SHP77 treated with DMSO at 0.1 percent for 48 hours (cell line): ENCODE data around the gene TRIM34.
"Not testable (repeated sequence)": the region's sequence is repeated elsewhere in the genome, so short reads cannot be mapped to it uniquely, and the experiment has no call there.

ENCODE experiments used
- DNase-seq: peaks from one replicate; lab custom pipeline; 2025; lab: John Stamatoyannopoulos, UW

TRIM34 gene

DNA sequence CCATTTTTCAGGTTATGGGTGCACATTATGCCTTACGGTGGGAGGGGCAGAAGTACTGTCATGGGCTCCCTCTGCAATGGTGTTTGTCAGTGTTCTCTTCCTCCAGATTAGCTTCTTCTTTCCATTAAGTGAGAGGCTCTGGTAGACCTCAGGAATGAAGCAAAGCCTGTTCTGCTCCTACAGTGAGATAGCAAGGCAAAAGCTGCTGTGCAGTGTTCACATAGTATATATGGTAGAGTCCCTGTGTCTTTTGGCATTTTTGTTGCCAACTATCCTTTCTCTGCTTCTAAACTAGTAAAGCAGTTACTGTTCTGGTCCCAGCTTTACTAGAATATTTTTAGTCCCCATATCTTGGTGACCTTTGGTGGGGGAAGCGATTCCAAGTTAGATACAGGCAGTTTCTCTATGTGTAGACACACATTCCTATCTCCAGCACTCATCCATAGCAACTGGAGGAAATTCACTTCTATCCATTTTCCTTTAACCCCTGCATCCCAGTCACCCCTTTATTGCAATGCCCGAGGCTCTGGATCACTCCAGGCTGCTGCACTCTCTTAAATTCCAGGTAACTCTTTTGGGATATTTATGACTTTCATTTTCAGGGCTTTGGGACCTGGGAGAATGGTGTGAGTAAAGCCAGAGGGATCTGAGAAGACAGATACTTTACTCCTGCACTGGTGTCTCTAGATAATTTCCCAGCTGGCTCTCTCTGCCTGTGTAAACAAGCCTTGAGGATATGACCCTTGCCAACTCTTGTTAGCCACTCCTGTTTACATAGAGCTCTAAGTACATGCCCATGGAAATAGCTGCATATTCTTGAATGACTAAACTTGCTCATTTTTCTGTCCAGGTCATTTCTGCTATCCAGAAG lies 3.9 kb upstream of the TRIM34 start:
- DNase-seq, result no peak

DNA sequence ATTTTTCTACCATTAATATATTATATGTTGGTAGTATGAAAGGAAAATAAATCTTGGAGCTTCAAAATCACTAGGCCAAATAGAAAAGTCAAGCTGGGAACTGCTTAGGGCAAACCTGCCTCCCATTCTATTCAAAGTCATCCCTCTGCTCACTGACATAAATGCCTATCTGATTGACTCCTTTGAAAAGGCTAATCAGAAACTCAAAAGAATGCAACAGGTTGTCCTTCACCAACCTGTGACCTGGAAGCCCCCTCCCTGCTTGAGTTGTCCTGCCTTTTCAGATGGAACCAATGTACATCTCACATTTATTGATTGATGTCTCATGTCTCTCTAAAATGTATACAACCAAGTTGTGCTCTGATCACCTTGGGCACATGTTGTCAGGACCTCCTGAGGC lies 3.2 kb upstream of the TRIM34 start:
- DNase-seq, result no peak

DNA sequence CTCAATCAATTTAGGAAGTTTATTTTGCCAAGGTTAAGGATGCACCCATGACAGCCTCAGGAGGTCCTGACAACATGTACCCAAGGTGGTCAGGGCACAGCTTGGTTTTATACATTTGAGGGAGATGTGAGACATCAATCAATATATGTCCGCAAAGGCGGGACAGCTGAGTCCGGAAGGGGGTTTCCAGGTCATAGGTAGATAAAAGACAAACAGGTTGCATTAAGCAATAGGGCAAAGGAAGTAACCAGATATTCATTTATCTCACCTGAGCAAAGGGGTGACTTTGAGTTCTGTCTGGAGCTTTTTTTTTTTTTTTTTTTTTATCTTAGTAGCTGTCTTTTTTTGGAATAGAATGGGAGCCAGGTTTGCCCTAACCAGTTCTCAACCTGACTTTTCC lies 2.0 kb upstream of the TRIM34 start:
- no peak for DNase-seq

DNA sequence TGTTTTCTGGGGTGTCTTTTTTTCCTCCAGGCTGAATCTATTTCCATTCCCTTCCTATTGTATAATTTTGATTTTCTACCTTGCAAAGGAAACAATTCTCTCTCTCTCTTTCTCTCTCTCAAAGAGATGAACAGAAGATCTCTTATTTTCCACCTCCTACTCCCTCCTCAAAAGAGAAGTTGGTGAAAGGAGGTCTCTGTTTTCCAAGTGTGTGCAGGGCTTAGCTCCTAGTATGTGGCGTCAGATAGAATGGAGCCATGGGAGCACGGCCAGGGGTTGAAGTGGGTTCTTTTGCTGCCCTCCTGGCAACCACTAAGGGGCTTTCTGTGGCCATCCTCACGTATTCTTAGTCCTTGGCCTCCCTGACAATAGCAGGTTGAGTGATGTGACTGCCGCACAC lies 480 bp downstream of the TRIM34 start:
- DNase-seq, result no peak

DNA sequence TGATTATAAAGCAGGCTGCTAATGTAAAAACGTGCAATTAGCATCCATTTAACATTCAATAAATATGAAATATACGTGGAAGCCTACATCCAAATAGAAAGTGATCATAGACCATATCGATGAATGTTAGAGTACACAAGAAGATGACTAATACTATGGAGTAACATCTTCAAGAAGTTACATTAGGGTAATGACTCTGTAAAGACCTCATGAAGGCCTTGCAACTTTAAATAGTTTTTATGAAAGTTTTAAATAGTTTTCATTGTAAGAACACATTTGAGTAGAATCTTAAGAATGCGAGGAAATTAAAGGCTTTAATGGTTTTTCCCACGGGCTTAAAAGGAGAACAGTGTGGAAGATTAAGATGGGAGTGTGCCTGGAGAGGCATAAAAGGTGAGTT lies 1.4 kb downstream of the TRIM34 start:
- DNase-seq, result no peak

DNA sequence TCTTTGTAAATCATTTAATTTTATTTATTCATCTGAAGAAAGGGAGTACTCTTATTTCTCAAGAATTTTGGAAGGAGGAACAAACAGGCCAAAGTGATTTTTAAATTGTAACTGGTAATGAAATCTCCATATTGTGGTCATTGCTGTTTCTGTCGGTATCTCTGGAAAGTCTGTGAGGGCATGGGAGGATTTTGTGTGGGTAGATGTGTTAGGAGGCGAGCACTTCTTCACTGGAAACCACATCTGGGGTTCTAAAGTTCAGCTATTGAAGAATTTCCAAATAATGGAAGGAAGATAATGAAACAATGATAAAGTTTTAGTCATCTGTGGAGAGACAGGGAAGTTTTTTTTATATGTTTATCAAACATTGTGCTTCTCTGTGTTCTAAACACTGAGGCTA lies 6.6 kb downstream of the TRIM34 start:
- no peak for DNase-seq

DNA sequence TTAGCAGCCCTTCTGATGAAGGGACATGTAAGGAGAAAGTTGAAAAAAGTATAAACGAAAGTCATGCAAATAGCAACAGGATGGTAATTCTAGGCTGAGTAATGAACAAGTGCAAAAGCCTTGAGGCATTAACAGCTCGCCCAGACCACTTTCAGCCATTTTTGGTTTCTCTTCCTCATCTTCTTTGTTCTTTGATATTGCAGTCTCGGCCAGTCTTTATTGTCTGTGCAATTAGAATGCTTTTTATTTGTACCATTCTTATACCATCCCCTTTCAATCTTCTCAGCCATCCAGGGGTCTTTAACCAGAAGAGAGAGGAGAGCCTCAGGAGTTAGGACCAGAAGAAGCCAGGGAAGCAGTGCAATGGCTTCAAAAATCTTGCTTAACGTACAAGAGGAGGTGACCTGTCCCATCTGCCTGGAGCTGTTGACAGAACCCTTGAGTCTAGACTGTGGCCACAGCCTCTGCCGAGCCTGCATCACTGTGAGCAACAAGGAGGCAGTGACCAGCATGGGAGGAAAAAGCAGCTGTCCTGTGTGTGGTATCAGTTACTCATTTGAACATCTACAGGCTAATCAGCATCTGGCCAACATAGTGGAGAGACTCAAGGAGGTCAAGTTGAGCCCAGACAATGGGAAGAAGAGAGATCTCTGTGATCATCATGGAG lies 7.3 kb downstream of the TRIM34 start:
- no peak for DNase-seq

DNA sequence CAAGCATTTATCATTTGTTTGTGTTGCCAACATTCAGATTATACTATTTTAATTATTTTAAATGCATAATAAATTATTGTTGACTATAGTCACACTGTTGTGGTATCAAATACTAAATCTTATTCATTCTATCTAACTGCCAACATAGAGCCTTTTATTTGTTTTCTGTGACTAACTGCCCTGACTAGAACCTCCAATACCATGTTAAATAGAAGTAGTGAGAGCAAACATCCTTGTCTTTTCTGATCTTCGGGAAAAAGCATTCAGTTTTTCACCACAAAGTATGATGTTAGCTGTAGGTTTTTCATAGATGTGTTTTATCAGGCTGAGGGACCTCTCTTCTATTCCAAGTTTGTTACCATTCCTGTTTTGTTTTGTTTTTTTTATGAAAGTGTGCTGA lies 15.2 kb downstream of the TRIM34 start:
- DNase-seq, result no peak

DNA sequence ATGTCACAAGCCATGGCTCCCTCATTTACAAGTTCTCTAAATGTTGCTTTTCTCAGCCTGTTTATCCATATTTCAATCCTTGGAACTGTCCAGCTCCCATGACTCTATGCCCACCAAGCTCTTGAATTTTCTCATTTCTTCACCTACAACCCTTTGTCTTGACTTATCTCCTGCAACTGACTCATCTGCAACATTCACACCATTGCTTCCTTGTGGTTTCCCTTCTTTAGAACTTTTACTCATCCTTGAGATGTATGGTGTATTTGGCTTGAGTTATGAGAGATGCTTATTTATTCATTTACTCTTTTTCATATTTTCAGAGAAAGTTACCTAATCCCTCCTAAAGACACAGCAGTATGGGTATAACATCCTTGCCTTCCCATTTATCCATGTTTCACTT lies 18.8 kb downstream of the TRIM34 start:
- no peak for DNase-seq

DNA sequence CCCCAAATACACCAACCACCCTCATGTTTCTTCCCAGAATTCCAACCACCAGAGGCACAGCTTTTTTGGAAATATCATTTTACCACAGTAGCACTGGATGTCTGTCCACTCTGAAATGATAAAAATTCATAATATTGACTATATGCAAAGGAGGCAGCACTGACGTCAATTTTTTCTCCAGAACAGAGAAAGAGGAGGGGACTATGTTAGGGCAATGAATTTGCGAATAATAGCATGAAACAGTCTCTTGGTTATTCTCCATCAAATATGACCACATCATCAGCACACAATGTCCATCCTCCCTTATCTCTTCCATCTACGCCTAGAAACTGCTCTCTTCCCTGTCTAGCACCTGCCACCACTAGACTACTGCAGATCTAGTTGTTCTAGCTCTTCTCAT lies 21.3 kb downstream of the TRIM34 start:
- DNase-seq, result no peak

DNA sequence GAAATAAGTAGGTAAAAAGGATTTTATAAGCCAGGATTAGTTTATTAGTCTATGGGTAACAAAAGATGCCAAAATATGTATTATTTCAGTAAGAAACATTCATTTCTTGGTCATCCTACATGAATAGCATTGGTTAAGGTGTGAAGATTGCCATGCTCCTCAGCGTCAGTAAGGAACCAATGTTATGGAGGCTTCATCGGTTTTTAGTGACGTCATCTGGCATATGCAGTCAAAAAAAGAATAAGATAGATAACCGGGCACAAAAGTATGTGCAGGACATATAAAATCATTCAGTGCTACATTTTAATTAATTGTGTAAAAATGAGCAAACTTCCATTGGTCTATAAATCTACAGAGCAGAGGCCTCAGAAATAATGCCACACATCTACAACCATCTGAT lies 30.7 kb downstream of the TRIM34 start:
- DNase-seq, result no peak

DNA sequence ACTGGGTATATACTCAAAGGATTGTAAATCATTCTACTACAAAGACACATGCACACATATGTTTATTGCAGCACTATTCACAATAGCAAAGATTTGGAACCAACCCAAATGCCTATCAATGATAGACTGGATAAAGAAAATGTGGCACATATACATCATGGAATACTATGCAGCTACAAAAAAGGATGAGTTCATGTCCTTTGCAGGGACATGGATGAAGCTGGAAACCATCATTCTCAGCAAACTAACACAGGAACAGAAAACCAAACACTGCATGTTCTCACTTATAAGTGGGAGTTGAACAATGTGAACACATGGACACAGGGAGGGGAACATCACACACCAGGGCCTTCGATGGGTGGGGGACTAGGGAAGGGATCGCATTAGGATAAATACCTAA lies 32.2 kb downstream of the TRIM34 start:
- DNase-seq, result not testable (repeated sequence)

DNA sequence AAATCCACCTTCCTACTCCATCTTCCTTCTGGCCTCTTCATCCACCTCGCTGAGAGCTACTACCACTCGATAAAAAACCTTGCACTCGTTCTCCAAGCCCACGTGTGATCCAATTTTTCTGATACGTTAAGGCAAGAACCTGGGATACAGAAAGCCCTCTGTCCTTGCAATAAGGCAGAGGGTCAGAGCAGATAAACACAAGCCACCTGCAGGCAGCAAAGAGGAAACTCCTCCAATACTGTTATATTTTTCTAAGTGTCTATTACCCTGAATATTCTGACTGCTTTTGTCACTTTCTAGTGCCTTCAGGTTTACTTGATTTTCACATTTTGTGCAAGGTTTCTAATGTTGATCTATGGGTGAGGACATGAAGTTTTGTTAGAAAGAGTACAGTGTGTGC lies 33.5 kb downstream of the TRIM34 start:
- no peak for DNase-seq

DNA sequence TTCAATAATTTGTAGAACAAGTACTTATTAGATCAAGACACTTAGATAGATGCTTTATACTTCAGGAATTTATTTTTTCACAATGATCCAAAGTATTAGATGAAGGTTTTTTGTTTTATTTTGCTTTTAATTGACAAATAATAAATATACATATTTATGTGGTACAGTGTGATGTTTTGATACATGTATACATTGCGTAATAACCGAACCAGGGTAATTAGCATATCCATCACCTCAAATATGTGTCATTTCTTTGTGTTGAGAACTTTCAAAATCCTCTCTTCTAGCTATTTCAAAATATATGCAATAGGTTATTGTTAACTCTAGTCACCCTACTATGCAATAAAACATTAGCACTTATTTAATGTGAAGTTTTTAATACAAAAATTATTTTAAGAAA lies 38.7 kb downstream of the TRIM34 start:
- no peak for DNase-seq

DNA sequence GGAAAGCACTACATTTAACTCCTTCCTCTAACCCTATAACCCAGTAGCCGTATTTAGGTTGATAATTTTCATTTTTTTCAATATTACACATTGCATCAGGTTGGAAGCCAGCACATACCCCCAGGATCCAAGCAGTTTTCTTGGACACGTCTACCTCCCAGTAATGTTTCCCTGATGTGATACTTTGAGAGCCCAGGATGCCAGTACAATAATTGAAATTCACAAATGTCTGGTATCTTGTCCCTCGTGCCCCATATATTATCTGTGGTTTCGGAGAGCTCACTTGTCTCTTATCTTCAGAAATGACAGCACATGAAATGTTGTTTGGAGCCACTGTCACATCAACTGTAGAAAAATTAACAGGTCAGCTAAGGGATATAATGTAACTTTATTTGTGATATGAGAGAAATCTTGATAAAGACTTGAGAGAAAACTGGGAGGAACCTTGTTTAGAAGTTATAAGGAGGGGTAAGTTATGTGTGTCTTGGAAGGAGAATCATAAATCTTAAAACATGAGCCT lies 40.3 kb downstream of the TRIM34 start:
- no peak for DNase-seq

DNA sequence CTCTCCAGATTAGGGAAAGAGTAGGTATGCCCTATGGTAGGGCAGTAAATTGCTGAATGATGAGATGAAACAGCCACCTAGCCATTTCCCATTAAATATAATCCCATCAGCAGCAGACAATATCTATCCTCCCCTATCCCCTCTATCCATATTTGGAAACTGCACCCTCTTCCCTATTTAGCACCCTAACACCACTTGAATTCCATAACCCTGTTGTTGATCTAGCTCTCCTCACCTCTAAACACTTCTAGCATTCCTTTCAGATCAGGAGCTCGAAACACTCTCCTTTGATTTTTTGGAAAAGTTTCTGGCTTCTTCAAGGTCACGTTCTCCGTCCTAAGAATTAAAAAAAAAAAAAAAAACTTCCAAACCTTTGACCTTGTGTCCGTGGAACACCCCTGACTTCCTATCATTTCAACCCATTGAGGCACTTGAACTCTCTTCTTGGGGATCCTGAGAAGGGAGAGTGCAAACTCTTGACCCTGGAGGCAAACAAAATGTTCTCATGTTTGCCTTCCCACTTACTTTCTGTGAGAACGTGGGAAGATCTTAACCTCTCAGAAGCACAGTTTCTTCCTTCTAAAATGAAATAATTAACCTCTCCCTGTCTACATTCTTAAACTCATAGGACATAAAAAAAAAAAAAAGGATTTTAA lies 41.1 kb downstream of the TRIM34 start:
- DNase-seq, result no peak

DNA sequence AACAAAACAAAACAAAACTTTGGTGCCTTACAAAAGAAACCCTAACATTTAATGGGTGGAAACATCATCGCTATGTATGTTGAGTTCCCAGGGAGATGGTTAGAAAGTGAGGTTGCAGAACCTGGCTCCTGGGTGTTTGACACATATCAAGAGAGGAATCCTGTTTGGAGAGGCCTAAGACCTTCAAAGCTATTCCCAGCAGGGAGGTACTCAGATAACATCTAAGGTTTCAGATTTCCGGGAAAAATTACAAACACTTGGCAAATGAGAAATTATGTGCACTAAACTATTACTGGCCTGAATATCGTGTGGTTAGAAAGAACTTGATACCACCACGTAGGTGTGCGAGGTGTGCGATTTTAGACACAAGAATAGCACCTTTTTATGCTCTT lies 41.6 kb downstream of the TRIM34 start:
- DNase-seq, result no peak

DNA sequence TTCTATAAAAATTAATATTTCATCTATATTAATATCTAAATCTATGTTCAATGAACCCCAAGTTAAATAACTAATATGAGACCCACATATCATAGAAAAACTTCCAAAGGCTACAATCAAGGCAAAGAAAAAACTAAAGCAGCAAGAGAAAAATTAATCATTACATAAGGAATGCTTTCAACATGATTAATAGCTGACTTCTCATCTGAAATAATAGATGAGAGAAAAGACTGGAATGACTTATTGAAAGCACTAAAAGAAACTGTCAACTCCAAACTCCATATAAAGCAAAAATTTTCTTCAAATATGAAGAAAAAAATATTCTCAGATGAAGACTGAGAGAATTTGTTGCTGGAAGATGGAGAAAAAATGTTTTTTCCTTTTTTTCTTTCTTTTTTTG lies 47.0 kb downstream of the TRIM34 start:
- DNase-seq, result no peak

DNA sequence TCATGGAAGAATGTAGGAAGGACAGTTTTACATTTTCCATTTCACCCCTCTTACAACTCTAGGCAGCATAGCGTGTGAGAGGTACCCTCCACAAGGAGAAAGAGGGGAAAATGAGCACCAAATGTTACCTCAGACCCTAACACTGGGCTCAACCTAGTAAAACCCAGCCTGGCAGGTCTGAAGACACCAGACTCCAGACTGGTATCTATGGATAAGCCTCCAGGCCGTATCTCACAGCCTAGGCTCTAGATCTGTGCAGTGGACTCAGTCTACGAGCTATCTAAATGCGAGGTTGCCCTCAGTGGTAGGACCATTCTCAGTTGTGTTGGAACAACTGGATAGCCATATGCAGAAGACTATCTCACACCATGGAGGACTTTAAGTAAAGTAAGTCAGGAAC lies 49.6 kb downstream of the TRIM34 start:
- DNase-seq, result no peak

DNA sequence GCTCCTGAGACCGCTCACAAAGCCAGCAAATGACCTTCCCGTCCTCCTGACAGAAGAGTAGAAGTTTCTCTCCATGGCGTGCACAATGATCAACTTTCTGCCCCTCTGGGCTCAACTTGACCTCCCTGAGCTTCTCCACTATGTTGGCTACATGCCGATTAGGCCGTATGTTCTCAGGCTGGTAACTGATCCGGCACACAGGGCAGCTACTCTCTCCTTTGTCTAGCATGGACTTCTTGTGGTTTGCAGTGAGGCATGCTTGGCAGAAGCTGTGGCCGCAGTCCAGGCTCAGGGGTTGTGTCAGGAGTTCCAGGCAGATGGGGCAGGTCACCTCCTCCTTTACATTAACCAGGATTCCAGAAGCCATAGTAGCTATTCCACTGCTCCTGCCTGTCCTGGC lies 55.0 kb downstream of the TRIM34 start:
- DNase-seq, result no peak

DNA sequence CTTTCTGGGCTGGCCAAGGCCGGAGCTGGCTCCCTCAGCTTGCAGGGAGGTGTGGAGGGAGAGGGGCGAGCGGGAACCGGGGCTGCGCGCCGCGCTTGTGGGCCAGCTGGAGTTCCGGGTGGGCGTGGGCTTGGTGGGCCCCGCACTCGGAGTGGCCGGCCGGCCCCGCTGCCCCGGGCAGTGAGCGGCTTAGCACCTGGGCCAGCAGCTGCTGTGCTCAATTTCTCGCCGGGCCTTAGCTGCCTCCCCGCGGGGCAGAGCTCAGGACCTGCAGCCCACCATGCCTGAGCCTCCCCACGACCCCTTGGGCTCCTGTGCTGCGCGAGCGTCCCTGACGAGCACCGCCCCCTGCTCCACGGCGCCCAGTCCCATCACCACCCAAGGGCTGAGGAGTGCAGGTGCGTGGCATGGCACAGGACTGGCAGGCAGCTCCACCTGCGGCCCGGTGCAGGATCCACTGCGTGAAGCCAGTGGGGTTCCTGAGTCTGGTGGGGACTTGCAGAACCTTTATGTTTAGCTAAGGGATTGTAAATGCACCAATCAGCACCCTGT lies 58.2 kb downstream of the TRIM34 start:
- DNase-seq, result not testable (repeated sequence)

DNA sequence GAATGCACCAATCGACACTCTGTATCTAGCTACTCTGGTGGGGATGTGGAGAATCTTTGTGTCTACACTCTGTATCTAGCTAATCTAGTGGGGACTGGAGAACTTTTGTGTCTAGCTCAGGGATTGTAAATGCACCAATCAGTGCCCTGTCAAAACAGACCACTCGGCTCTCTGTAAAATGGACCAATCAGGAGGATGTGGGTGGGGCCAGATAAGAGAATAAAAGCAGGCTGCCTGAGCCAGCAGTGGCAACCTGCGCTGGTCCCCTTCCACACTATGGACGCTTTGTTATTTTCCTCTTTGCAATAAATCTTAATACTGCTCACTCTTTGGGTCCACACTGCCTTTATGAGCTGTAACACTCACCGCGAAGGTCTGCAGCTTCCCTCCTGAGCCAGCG lies 58.8 kb downstream of the TRIM34 start:
- DNase-seq, result not testable (repeated sequence)
